HepG2 (cell line): ENCODE data around the gene OVOL2. TPM values are rescaled to one million over a fixed set of nuclear protein-coding genes. Genes with fewer than 3 reads are reported as not detected.

Experiments
- ADNP ChIP-seq: sonication (generic); formaldehyde crosslinking; IDR thresholded peaks from 2 replicates; pipeline ENCODE4 v1.4.0; 2020; ENCODE audit warnings: missing genetic modification reagents
- CENPBD1 ChIP-seq: sonication (generic); formaldehyde crosslinking; IDR thresholded peaks from 2 replicates; pipeline ENCODE4 v1.8.0; 2022; ENCODE audit warnings: missing genetic modification reagents, low read depth, mild to moderate bottlenecking, borderline replicate concordance
- HDAC6 ChIP-seq: fragments of 200-600 bp; sonication (generic); IDR thresholded peaks from 2 replicates; pipeline ENCODE4 v1.7.0; 2017; ENCODE audit warnings: mild to moderate bottlenecking, antibody characterized with exemption, low read length, low read depth
- JUND ChIP-seq: sonication (generic); formaldehyde crosslinking; IDR thresholded peaks from 2 replicates; pipeline ENCODE4 v1.8.0; 2022; ENCODE audit warnings: mild to moderate bottlenecking, missing genetic modification reagents
- MAF1 ChIP-seq: sonication (generic); formaldehyde crosslinking; IDR thresholded peaks from 2 replicates; pipeline ENCODE4 v1.5.0; 2020; ENCODE audit warnings: missing genetic modification reagents, borderline replicate concordance
- SMAD1 ChIP-seq: sonication (generic); formaldehyde crosslinking; IDR thresholded peaks from 2 replicates; pipeline ENCODE4 v1.4.0; 2020; ENCODE audit warnings: missing genetic modification reagents, low read depth, mild to moderate bottlenecking, borderline replicate concordance
- SP2 ChIP-seq: sonication (generic); formaldehyde crosslinking; IDR thresholded peaks from 2 replicates; pipeline ENCODE4 v1.5.1; 2020; ENCODE audit warnings: mild to moderate bottlenecking, missing genetic modification reagents
- TCF12 ChIP-seq, 2 experiments: fragments of 450-650 bp in 1 of 2; sonication (generic) in 1 of 2; formaldehyde crosslinking in 1 of 2; IDR thresholded peaks; 2 replicates each; pipeline versions ENCODE4 v1.6.1 to v1.8.0; 2017 to 2022; ENCODE audit warnings: antibody characterized with exemption in 1 of 2, mild to moderate bottlenecking in 1 of 2, missing genetic modification reagents in 1 of 2, moderate library complexity in 1 of 2
- THRA ChIP-seq: sonication (generic); formaldehyde crosslinking; IDR thresholded peaks from 2 replicates; pipeline ENCODE4 v1.4.0; 2020; ENCODE audit warnings: missing genetic modification reagents, borderline replicate concordance
- TRIM24 ChIP-seq: sonication (generic); formaldehyde crosslinking; IDR thresholded peaks from 2 replicates; pipeline ENCODE4 v1.8.0; 2022; ENCODE audit warnings: mild to moderate bottlenecking, missing genetic modification reagents
- ZIK1 ChIP-seq: sonication (generic); formaldehyde crosslinking; IDR thresholded peaks from 2 replicates; pipeline ENCODE4 v1.5.0; 2020; ENCODE audit warnings: mild to moderate bottlenecking, low read depth, missing genetic modification reagents, borderline replicate concordance
- ZNF143 ChIP-seq: sonication (generic); formaldehyde crosslinking; IDR thresholded peaks from 2 replicates; pipeline ENCODE4 v1.4.0; 2020; ENCODE audit warnings: missing genetic modification reagents
- ZNF33A ChIP-seq: sonication (generic); formaldehyde crosslinking; IDR thresholded peaks from 2 replicates; pipeline ENCODE4 v1.5.1; 2020; ENCODE audit warnings: missing genetic modification reagents, mild to moderate bottlenecking, moderate library complexity, borderline replicate concordance
- ZNF44 ChIP-seq: sonication (generic); formaldehyde crosslinking; IDR thresholded peaks from 2 replicates; pipeline ENCODE4 v1.5.1; 2020; ENCODE audit warnings: mild to moderate bottlenecking, missing genetic modification reagents
- ZNF564 ChIP-seq: sonication (generic); formaldehyde crosslinking; IDR thresholded peaks from 2 replicates; pipeline ENCODE4 v1.8.1; 2023; ENCODE audit warnings: mild to moderate bottlenecking, missing genetic modification reagents
- ZNF639 ChIP-seq: conservative IDR thresholded peaks from 2 replicates; pipeline ENCODE4 v1.6.1; 2018; ENCODE audit warnings: missing genetic modification reagents
- ZNF792 ChIP-seq: IDR thresholded peaks from 2 replicates; pipeline ENCODE4 v1.6.1; 2016
- ZNF83 ChIP-seq: sonication (generic); formaldehyde crosslinking; IDR thresholded peaks from 2 replicates; pipeline ENCODE4 v1.4.0; 2020; ENCODE audit warnings: missing genetic modification reagents, mild to moderate bottlenecking, borderline replicate concordance
- polyA plus RNA-seq, 8 experiments: library from polyadenylated mRNA; depleted of rRNA in 3 of 8; stranded (reverse) in 7 of 8; unstranded in 1 of 8; fragments of >200 nt; fragmentation: Illumina TruSeq in 4 of 8; extraction: Trizol in 4 of 8; gene quantifications; 2 replicates each; pipeline versions ENCODE4 v1.2.1 to v1.2.3, GENCODE V29; 2011 to 2016; ENCODE audit warnings: low read depth in 4 of 8, missing spikeins in 1 of 8, mixed read lengths in 1 of 8; ENCODE audit not compliant: insufficient read depth in 1 of 8
- total RNA-seq, 5 experiments: library from RNA; depleted of rRNA; stranded (reverse); fragments of >200 nt; fragmentation: Illumina TruSeq; extraction: Trizol; gene quantifications; 2 replicates each; pipeline ENCODE4 v1.2.3, GENCODE V29; 2016; ENCODE audit warnings: low read depth in 1 of 5
- TF ChIP-seq, protein P1 (sequence below): sonication (generic); formaldehyde crosslinking; IDR thresholded peaks from 2 replicates; pipeline ENCODE4 v1.5.1; 2020; ENCODE audit warnings: mild to moderate bottlenecking, missing genetic modification reagents, moderate library complexity
- TF ChIP-seq, protein P2 (sequence below): sonication (generic); formaldehyde crosslinking; IDR thresholded peaks from 2 replicates; pipeline ENCODE4 v1.9.0; 2022; ENCODE audit warnings: low read depth, missing genetic modification reagents

The OVOL2 gene
- total and polyA plus RNA-seq, 2 of the 13 experiments (the other 11 are each of a cell fraction or from before 2014, with no cell fraction given), result 0.20 to 0.31 TPM

DNA sequence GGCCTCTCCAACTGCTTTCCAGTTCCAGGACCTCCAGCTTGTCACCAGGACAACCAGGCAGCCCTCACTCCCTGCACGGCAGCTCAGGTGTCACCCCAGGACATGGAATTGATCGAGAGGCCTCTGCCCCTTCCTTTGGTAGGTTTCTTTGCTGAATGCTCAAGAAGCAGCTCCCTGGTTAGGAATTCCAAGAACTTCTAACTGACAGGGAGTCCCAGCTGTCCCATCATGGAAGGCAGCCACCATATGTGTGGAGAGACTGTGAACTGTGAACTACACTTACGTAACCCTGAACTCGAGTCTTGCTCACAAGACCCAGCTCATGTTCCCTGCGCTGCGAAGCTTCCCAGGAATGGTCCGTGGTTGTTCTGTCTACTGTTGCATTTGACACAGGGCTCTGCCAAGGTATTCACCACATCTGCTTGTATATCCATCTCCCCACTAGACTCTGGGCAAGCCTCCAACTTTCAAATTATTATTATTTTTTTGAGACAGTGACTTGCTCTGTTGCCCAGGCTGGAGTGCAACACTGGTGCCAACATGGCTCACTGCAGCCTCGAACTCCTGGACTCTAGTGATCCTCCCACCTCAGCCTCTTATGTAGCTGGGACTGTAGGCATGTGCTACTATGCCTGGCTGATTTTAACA, 53.2 kb downstream of the OVOL2 start (continued):
- TF ChIP-seq ZNF639 (no peak), JUND (CRISPR knock-in tag) (peak; percentile 44; the same call in 1 of the 2 replicates), ZNF143 (CRISPR knock-in tag) (no peak), ZNF44 (CRISPR knock-in tag) (no peak), TCF12 (IDR thresholded peaks at IDR 0.05) (no peak), TCF12 (CRISPR knock-in tag; IDR thresholded peaks at IDR 0.05) (no peak), ZNF564 (CRISPR knock-in tag) (no peak), THRA (CRISPR knock-in tag) (peak; percentile 47; the same call in 1 of the 2 replicates), SP2 (no peak), TRIM24 (CRISPR knock-in tag) (no peak), ZIK1 (CRISPR knock-in tag) (0 out of 2 replicates have a peak, but pooled peaks have one; percentile 40), ZNF83 (CRISPR knock-in tag) (0 out of 2 replicates have a peak, but pooled peaks have one; percentile 12), ZNF792 (peak; percentile 54; the same call in 1 of the 2 replicates), MAF1 (CRISPR knock-in tag) (no peak), ZNF33A (CRISPR knock-in tag) (no peak), HDAC6 (no peak), ADNP (CRISPR knock-in tag) (no peak), CENPBD1 (CRISPR knock-in tag) (no peak), SMAD1 (CRISPR knock-in tag) (peak; percentile 54; the same call in 1 of the 2 replicates)
- TF ChIP-seq, protein P1, sequence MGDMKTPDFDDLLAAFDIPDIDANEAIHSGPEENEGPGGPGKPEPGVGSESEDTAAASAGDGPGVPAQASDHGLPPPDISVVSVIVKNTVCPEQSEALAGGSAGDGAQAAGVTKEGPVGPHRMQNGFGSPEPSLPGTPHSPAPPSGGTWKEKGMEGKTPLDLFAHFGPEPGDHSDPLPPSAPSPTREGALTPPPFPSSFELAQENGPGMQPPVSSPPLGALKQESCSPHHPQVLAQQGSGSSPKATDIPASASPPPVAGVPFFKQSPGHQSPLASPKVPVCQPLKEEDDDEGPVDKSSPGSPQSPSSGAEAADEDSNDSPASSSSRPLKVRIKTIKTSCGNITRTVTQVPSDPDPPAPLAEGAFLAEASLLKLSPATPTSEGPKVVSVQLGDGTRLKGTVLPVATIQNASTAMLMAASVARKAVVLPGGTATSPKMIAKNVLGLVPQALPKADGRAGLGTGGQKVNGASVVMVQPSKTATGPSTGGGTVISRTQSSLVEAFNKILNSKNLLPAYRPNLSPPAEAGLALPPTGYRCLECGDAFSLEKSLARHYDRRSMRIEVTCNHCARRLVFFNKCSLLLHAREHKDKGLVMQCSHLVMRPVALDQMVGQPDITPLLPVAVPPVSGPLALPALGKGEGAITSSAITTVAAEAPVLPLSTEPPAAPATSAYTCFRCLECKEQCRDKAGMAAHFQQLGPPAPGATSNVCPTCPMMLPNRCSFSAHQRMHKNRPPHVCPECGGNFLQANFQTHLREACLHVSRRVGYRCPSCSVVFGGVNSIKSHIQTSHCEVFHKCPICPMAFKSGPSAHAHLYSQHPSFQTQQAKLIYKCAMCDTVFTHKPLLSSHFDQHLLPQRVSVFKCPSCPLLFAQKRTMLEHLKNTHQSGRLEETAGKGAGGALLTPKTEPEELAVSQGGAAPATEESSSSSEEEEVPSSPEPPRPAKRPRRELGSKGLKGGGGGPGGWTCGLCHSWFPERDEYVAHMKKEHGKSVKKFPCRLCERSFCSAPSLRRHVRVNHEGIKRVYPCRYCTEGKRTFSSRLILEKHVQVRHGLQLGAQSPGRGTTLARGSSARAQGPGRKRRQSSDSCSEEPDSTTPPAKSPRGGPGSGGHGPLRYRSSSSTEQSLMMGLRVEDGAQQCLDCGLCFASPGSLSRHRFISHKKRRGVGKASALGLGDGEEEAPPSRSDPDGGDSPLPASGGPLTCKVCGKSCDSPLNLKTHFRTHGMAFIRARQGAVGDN (CRISPR knock-in tag), result peak; percentile 46
- TF ChIP-seq, protein P2, sequence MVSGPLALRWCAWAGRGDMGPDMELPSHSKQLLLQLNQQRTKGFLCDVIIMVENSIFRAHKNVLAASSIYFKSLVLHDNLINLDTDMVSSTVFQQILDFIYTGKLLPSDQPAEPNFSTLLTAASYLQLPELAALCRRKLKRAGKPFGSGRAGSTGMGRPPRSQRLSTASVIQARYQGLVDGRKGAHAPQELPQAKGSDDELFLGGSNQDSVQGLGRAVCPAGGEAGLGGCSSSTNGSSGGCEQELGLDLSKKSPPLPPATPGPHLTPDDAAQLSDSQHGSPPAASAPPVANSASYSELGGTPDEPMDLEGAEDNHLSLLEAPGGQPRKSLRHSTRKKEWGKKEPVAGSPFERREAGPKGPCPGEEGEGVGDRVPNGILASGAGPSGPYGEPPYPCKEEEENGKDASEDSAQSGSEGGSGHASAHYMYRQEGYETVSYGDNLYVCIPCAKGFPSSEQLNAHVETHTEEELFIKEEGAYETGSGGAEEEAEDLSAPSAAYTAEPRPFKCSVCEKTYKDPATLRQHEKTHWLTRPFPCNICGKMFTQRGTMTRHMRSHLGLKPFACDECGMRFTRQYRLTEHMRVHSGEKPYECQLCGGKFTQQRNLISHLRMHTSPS (CRISPR knock-in tag), result no peak
